Mesothelial cell of epicardium (in vitro differentiated cells): Measurements from ENCODE around the gene PRAC1. TPM values are rescaled to one million over a fixed set of nuclear protein-coding genes. Genes with fewer than 3 reads are reported as not detected.

Source experiments
- DNase-seq, 2 experiments: peaks; one replicate each; pipeline ENCODE4 v3.0.0; 2021; ENCODE audit warnings: low spot score in 2 of 2; ENCODE audit not compliant: unreplicated experiment in 2 of 2
- H3K27ac Mint-ChIP-seq: 2 replicates; pipeline ENCODE4 v1.8.0; 2021; ENCODE audit warnings: mixed read lengths
- H3K27me3 Mint-ChIP-seq: 2 replicates; pipeline ENCODE4 v1.8.0; 2021; ENCODE audit warnings: low read depth, mixed read lengths
- H3K36me3 Mint-ChIP-seq: 2 replicates; pipeline ENCODE4 v1.8.0; 2021; ENCODE audit warnings: mixed read lengths
- H3K4me1 Mint-ChIP-seq: 2 replicates; pipeline ENCODE4 v1.8.0; 2021; ENCODE audit warnings: mixed read lengths
- H3K4me3 Mint-ChIP-seq: 2 replicates; pipeline ENCODE4 v1.8.0; 2021; ENCODE audit warnings: mild to moderate bottlenecking, moderate library complexity, mixed read lengths
- H3K9me3 Mint-ChIP-seq: 2 replicates; pipeline ENCODE4 v1.8.0; 2021; ENCODE audit warnings: mixed read lengths
- CTCF ChIP-seq: fragments of 200-600 bp; sonication (generic); IDR thresholded peaks from one replicate; pipeline ENCODE4 v1.5.0; 2021; ENCODE audit warnings: antibody characterized with exemption; ENCODE audit not compliant: unreplicated experiment
- microRNA-seq: library from miRNA; unstranded; fragments of <30 nt; microRNA quantifications from one replicate; pipeline ENCODE4 v1.2.0, GENCODE V29; 2021; ENCODE audit warnings: inconsistent platforms, mixed read lengths
- total RNA-seq: library from RNA; stranded (reverse); gene quantifications from 3 replicates; pipeline ENCODE4 v1.2.1, GENCODE V29; 2021

PRAC1 gene
- total RNA-seq, 1 donor from 2014 or later = 14.0 TPM

- Mint-ChIP-seq H3K4me3 (no peak overlapping the region), H3K27me3 (peaks cover 18% of the 10 kb centered on the region), H3K27ac (no peak overlapping the region), H3K4me1 (peaks cover 3% of the 10 kb centered on the region), H3K9me3 (no peaks in the 10 kb centered on the region), H3K36me3 (no peaks in the 10 kb centered on the region)
- no peak for TF ChIP-seq CTCF
- DNase-seq = no peak
Observed at GRCh38 chr17:48681609-48682008, 40.7 kb downstream of the PRAC1 start.

- peaks cover 31% of the 10 kb centered on the region for H3K27me3 Mint-ChIP-seq
- H3K36me3 Mint-ChIP-seq = no peaks in the 10 kb centered on the region
- H3K9me3 Mint-ChIP-seq = no peaks in the 10 kb centered on the region
- peaks cover 3% of the 10 kb centered on the region for H3K4me1 Mint-ChIP-seq
- H3K4me3 Mint-ChIP-seq = no peak overlapping the region
- no peak for DNase-seq
- TF ChIP-seq CTCF = no peak
- no peak overlapping the region for H3K27ac Mint-ChIP-seq
Observed at GRCh38 chr17:48679385-48680096, 42.8 kb downstream of the PRAC1 start.

GRCh38 chr17:48678141-48678971 lies 44.0 kb downstream of the PRAC1 start:
- Mint-ChIP-seq H3K9me3 (no peaks in the 10 kb centered on the region), H3K36me3 (no peaks in the 10 kb centered on the region), H3K27me3 (peaks cover 33% of the 10 kb centered on the region), H3K27ac (no peak overlapping the region), H3K4me3 (peak overlapping the region; percentile 42), H3K4me1 (peaks cover 3% of the 10 kb centered on the region)
- DNase-seq = peak; percentile 66 to 89
- TF ChIP-seq CTCF = peak; percentile 92

GRCh38 chr17:48676963-48677558 lies 45.3 kb downstream of the PRAC1 start:
- no peak for TF ChIP-seq CTCF
- H3K4me3 Mint-ChIP-seq = no peak overlapping the region
- H3K9me3 Mint-ChIP-seq = no peaks in the 10 kb centered on the region
- H3K27ac Mint-ChIP-seq = no peak overlapping the region
- H3K4me1 Mint-ChIP-seq = peaks cover 3% of the 10 kb centered on the region
- peaks cover 33% of the 10 kb centered on the region for H3K27me3 Mint-ChIP-seq
- no peaks in the 10 kb centered on the region for H3K36me3 Mint-ChIP-seq
- no peak for DNase-seq

- Mint-ChIP-seq H3K9me3 (no peaks in the 10 kb centered on the region), H3K27me3 (peaks cover 23% of the 10 kb centered on the region), H3K4me1 (no peaks in the 10 kb centered on the region), H3K27ac (no peak overlapping the region), H3K4me3 (no peak overlapping the region), H3K36me3 (no peaks in the 10 kb centered on the region)
- no peak for TF ChIP-seq CTCF
- no peak for DNase-seq
Observed at GRCh38 chr17:48672340-48672739, 50.0 kb downstream of the PRAC1 start.

Small RNA genes within 50 kb of the gene (microRNA-seq; reads per million reads assigned to microRNA genes)
- gene MIR3185 = not detected

Other genes starting within 250 kb of the PRAC1 start
- 0.24 to 0.43 TPM (median 0.25 TPM) in 3 replicates for gene HOXB1, start 191.5 kb downstream of the PRAC1 start, total RNA-seq
- gene HOXB2, start 177.4 kb downstream of the PRAC1 start, total RNA-seq = 46.6 to 47.2 TPM (median 46.7 TPM) in 3 replicates
- 34.2 to 39.2 TPM (median 34.4 TPM) in 3 replicates for gene HOXB4, start 144.2 kb downstream of the PRAC1 start, total RNA-seq
- 282 to 303 TPM (median 282 TPM) in 3 replicates for gene HOXB3, start 132.3 kb downstream of the PRAC1 start, total RNA-seq
- gene HOXB5, start 128.7 kb downstream of the PRAC1 start, total RNA-seq = 28.6 to 32.4 TPM (median 31.1 TPM) in 3 replicates
- 56.4 to 63.1 TPM (median 59.7 TPM) in 3 replicates for gene HOXB6, start 117.5 kb downstream of the PRAC1 start, total RNA-seq
- 18.6 to 20.3 TPM (median 19.5 TPM) in 3 replicates for gene HOXB7, start 111.5 kb downstream of the PRAC1 start, total RNA-seq
- 75.7 to 82.4 TPM (median 78.8 TPM) in 3 replicates for gene HOXB8, start 107.2 kb downstream of the PRAC1 start, total RNA-seq
- 33.8 to 35.4 TPM (median 34.4 TPM) in 3 replicates for gene HOXB9, start 96.2 kb downstream of the PRAC1 start, total RNA-seq
- 7.3 to 8.5 TPM (median 7.9 TPM) in 3 replicates for gene PRAC2, start 667 bp upstream of the PRAC1 start, total RNA-seq
- 26.4 to 26.9 TPM (median 26.8 TPM) in 3 replicates for gene HOXB13, start 6.2 kb upstream of the PRAC1 start, total RNA-seq
- gene TTLL6, start 94.7 kb upstream of the PRAC1 start, total RNA-seq = not detected in 3 replicates
- gene CALCOCO2, start 108.5 kb upstream of the PRAC1 start, total RNA-seq = 55.2 to 56.6 TPM (median 56.6 TPM) in 3 replicates
- gene ATP5MC1, start 170.3 kb upstream of the PRAC1 start, total RNA-seq = 45.1 to 48.7 TPM (median 48.0 TPM) in 3 replicates
- 85.8 to 89.8 TPM (median 88.1 TPM) in 3 replicates for gene UBE2Z, start 185.9 kb upstream of the PRAC1 start, total RNA-seq
- gene SNF8, start 222.3 kb upstream of the PRAC1 start, total RNA-seq = 78.6 to 91.5 TPM (median 88.0 TPM) in 3 replicates
- gene GIP, start 246.1 kb upstream of the PRAC1 start, total RNA-seq = not detected in 3 replicates